ENCODE data around the gene SMG6.

DNA sequence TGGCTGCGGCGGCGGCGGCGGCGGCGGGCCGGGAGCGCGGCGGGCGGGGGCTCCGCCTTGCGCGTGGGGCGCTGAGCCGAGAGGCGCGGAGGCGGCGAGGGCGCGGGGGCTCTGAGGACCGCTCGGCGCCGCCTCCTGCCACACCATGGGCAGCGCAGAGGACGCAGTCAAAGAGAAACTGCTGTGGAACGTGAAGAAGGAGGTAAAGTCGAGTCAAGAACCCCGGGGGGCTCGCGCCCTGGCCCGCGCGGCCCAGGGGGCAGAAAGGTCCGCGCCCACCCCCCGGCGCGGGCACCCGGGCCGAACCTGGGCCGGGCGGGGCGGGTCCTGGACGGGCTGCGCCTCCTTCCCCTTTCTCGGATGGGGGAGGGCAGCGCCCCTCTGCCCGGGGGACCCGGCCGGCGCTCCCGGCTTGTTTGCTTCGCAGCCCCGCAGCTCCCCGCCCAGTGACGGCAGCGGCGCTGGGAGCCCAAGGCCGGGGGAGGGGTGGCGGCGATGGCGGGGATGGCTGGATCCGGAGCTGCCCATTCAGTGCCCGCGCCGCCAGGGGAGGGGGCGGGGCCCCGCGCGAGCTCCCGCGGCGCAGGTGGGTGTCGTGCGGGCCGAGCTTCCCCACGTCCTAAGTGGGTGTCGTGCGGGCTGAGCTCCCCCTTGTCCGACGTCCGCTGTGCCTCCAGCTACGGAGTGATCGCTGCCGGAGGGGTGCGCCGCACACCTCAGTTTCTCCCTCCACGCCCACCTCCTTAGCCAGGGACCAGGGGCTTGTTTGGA is 34.1 kb upstream of the SMG6 start:
- TF ChIP-seq GATA2 (IDR thresholded peaks at IDR 0.05; ENCODE audit: low read depth, low read length) (no peak), GATA3 (IDR thresholded peaks at IDR 0.05; ENCODE audit: low read depth, low read length) (no peak)

All from SH-SY5Y (cell line).